CD4-positive, alpha-beta memory T cell (primary cell): ENCODE results near the gene AMER3. TPM values are rescaled to one million over a fixed set of nuclear protein-coding genes. Genes with fewer than 3 reads are reported as not detected.
A peak's percentile ranks its signal among the peaks of the same experiment; 100 is the strongest.

Experiments used
- CTCF ChIA-PET: fragments of 350-600 bp; sonication (Branson Sonifier 250); formaldehyde crosslinking; loops from one replicate; lab custom pipeline; 2021; ENCODE audit warnings: inconsistent platforms; ENCODE audit not compliant: partially characterized antibody; lab: Charles Lee
- POLR2A ChIA-PET: fragments of 350-600 bp; sonication (Branson Sonifier 250); formaldehyde crosslinking; loops from one replicate; lab custom pipeline; 2021; ENCODE audit not compliant: partially characterized antibody; lab: Charles Lee
- DNase-seq, 5 donors: peaks; one replicate each; pipeline versions ENCODE4 v3.0.0 to v3.0.0-alpha.2; 2020 to 2022; ENCODE audit warnings: mixed read lengths in 1 of 5
- H3K27ac ChIP-seq: one replicate; pipeline ENCODE4 v1.7.0; 2013; ENCODE audit warnings: low read depth, low read length
- H3K27me3 ChIP-seq: 2 replicates; pipeline ENCODE4 v1.7.0; 2013; ENCODE audit warnings: mild to moderate bottlenecking, low read length, moderate library complexity; ENCODE audit not compliant: insufficient read depth
- H3K36me3 ChIP-seq: 2 replicates; pipeline ENCODE4 v1.7.0; 2013; ENCODE audit warnings: mild to moderate bottlenecking, low read length, moderate library complexity; ENCODE audit not compliant: insufficient read depth
- H3K4me1 ChIP-seq: 2 replicates; pipeline ENCODE4 v1.7.0; 2013; ENCODE audit warnings: mild to moderate bottlenecking, low read length, moderate library complexity; ENCODE audit not compliant: insufficient read depth
- H3K4me3 ChIP-seq, 2 donors: one replicate each; pipeline ENCODE4 v1.7.0; 2013; ENCODE audit warnings: low read length in 2 of 2, mild to moderate bottlenecking in 1 of 2
- H3K9me3 ChIP-seq, 2 donors: one replicate each; pipeline ENCODE4 v1.7.0; 2013; ENCODE audit warnings: low read length in 2 of 2, control low read depth in 1 of 2; ENCODE audit not compliant: control insufficient read depth in 1 of 2
- H3K27ac Mint-ChIP-seq, 7 donors: one replicate each; pipeline ENCODE4 v1.8.0; 2020 to 2021; ENCODE audit warnings: mixed read lengths in 7 of 7, mild to moderate bottlenecking in 6 of 7, inconsistent platforms in 3 of 7, moderate library complexity in 3 of 7
- H3K27me3 Mint-ChIP-seq, 2 donors: one replicate each; pipeline ENCODE4 v1.8.0; 2020 to 2021; ENCODE audit warnings: mixed read lengths in 2 of 2
- H3K36me3 Mint-ChIP-seq, 2 donors: one replicate each; pipeline ENCODE4 v1.8.0; 2020 to 2021; ENCODE audit warnings: mixed read lengths in 2 of 2, inconsistent platforms in 1 of 2, mild to moderate bottlenecking in 1 of 2
- H3K4me1 Mint-ChIP-seq, 4 donors: one replicate each; pipeline ENCODE4 v1.8.0; 2020 to 2021; ENCODE audit warnings: mixed read lengths in 4 of 4, mild to moderate bottlenecking in 1 of 4
- H3K4me3 Mint-ChIP-seq, 8 donors: one replicate each; pipeline ENCODE4 v1.8.0; 2020 to 2021; ENCODE audit warnings: mixed read lengths in 8 of 8, mild to moderate bottlenecking in 7 of 8, moderate library complexity in 6 of 8, inconsistent platforms in 3 of 8
- H3K9me3 Mint-ChIP-seq, 8 donors: one replicate each; pipeline ENCODE4 v1.8.0; 2020 to 2021; ENCODE audit warnings: mixed read lengths in 8 of 8, mild to moderate bottlenecking in 5 of 8, inconsistent platforms in 3 of 8, moderate library complexity in 1 of 8
- intact Hi-C: fragments of 100-400 bp; cut with micrococcal nuclease; formaldehyde crosslinking; loops from one replicate; pipeline ENCODE4 v1.15.1; 2023
- polyA plus RNA-seq, 2 donors: library from polyadenylated mRNA; unstranded; fragments of 300-500 nt; fragmentation: Illumina TruSeq; gene quantifications; one replicate each; pipeline ENCODE4 v1.2.3, GENCODE V29; 2021
- total RNA-seq, 2 experiments: library from RNA; stranded (reverse); gene quantifications; one replicate each; pipeline ENCODE4 v1.2.3, GENCODE V29; 2021

AMER3 gene
- total and polyA plus RNA-seq, 4 experiments from 2014 or later: not detected

DNA sequence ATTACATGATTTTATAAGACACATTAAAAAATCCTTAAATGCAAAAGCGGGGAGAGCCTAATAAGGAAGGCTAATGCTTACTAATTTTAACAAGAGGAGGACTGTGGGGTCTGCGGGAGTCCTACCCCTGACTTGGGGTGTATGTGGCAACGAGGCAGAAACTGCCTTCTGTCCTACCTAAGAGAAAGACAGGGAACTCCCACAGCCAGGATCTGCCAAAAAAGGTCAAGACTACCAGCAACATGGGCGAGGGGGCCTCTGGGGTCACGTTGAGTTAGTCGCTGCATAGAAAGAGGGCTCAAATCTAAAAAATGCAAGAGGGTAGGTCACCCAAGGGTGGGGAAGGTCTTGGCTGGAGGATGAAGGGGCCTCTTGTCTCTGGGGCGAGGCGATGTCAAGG lies 529 bp upstream of the AMER3 start:
- no peak for DNase-seq
- Histone ChIP-seq H3K4me1 (no peaks in the 10 kb centered on the region), H3K27me3 (peaks cover 4% of the 10 kb centered on the region), H3K9me3 (no peaks in the 10 kb centered on the region), H3K27ac (no peak overlapping the region), H3K4me3 (no peak overlapping the region), H3K36me3 (no peaks in the 10 kb centered on the region)
- H3K36me3 Mint-ChIP-seq: no peaks in the 10 kb centered on the region
- peak overlapping the region in 6 of 8 donors; percentile 43 to 65 (median 56) for H3K4me3 Mint-ChIP-seq
- ChIA-PET POLR2A (no interaction called here), CTCF (no interaction called here)
- no peak overlapping the region for H3K27ac Mint-ChIP-seq
- H3K4me1 Mint-ChIP-seq: peaks cover 2 to 24% (median 6%) of the 10 kb centered on the region in 4 donors
- H3K27me3 Mint-ChIP-seq: peaks cover 32 to 38% of the 10 kb centered on the region in 2 donors
- H3K9me3 Mint-ChIP-seq: peaks cover 0 to 4% (median 0%) of the 10 kb centered on the region in 8 donors
- intact Hi-C loops: no loop called here

DNA sequence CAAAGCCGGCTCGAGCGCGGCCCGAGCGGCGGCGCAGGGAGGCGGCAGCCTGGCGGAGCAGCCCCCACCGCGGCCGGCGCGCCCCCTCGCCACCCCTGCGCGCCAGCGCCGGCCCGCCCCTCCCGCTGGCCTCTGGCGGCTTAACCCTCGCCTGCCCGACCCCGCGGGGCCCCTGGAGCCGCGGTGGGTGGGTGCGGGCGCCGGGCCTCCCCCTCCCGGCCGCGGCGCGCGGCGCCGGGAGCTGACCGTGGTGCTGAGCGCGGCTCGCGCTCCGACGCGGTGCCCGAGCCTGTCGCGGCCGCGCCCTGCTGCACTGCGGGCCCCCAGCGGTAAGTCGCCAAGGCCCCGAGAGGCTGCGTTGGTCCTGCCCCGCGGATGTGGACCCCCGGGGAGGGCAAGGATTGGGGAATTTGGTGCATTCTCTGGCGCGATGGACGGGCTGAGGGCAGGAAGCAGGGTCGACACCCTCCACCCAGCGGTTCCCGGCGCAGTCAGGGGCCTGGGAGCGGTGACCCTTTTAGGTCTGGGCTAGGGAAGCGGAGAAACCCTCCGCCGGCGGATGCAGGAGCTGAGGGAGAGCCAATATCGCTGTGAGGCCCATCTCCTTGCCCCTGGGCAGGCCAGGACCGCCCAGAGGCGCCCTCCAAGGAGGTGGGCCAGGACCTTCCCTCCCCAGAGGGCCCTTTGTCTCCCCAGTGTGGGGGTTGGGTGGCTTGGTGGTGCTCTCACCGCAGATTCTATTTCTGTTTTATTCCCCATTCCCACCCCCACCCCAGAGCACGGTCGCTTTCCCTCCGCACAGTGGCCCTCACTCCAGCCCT lies 923 bp downstream of the AMER3 start:
- peaks cover 4% of the 10 kb centered on the region for H3K27me3 ChIP-seq
- no peak overlapping the region for H3K27ac ChIP-seq
- H3K27me3 Mint-ChIP-seq: peaks cover 32 to 42% of the 10 kb centered on the region in 2 donors
- no peaks in the 10 kb centered on the region for H3K9me3 ChIP-seq
- ChIA-PET CTCF (no interaction called here), POLR2A (no interaction called here)
- peaks cover 0 to 4% (median under 1%) of the 10 kb centered on the region in 8 donors for H3K9me3 Mint-ChIP-seq
- H3K36me3 Mint-ChIP-seq: no peaks in the 10 kb centered on the region
- no peaks in the 10 kb centered on the region for H3K36me3 ChIP-seq
- no peak overlapping the region for H3K27ac Mint-ChIP-seq
- DNase-seq: peak in 1 of 5 donors; percentile 8
- peak overlapping the region in 7 of 8 donors; percentile 7 to 65 (median 51) for H3K4me3 Mint-ChIP-seq
- intact Hi-C loops: no loop called here
- H3K4me3 ChIP-seq: no peak overlapping the region
- H3K4me1 Mint-ChIP-seq: peaks cover 2 to 24% (median 6%) of the 10 kb centered on the region in 4 donors
- no peaks in the 10 kb centered on the region for H3K4me1 ChIP-seq

DNA sequence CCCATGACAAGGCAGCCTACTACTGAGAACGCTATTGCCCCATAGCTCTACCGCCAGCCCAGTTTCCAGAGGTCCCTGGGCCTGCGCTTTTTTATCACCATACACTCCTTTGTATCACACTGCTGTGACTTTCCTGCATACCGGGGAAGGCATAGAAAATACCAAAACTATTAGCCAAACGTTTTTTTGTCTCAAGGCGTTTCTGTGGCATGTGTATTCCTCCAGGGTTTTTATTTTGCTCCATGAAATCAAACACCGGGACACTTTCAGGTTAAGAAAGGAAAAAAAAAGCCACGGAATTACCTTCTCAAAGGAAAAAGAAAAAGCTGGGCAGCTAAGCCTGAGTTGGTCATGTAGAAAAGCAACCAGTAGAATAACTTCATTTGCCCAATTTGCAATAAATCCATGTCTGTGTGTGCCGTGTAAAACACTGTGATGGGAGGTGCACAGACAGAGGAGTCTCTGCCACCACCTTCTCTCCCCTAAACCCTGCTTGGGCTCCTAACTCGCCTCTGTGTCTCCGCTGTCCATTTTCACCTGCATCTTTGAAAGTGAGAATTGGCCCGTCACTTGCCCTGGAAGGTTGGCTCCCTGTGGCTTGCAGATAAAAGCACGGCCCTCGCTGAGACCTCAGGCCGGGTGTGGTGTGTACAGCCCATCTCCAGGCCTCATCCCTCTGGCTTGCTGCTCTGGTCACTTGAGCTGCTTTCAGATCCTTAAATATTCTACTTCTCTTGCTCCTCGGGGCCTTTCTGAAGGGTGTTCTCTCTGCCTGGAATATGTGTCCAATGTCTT lies 1.7 kb downstream of the AMER3 start:
- H3K4me1 ChIP-seq: no peaks in the 10 kb centered on the region
- CTCF ChIA-PET: no interaction called here
- no peak overlapping the region for H3K27ac Mint-ChIP-seq
- peak overlapping the region in 7 of 8 donors; percentile 24 to 65 (median 51) for H3K4me3 Mint-ChIP-seq
- DNase-seq: no peak
- intact Hi-C loops: no loop called here
- peaks cover 4% of the 10 kb centered on the region for H3K27me3 ChIP-seq
- H3K27me3 Mint-ChIP-seq: peaks cover 32 to 43% of the 10 kb centered on the region in 2 donors
- POLR2A ChIA-PET: no interaction called here
- no peak overlapping the region for H3K4me3 ChIP-seq
- H3K36me3 Mint-ChIP-seq: no peaks in the 10 kb centered on the region
- H3K36me3 ChIP-seq: no peaks in the 10 kb centered on the region
- H3K27ac ChIP-seq: no peak overlapping the region
- H3K4me1 Mint-ChIP-seq: peaks cover 2 to 24% (median 6%) of the 10 kb centered on the region in 4 donors
- peaks cover 0 to 4% (median under 1%) of the 10 kb centered on the region in 8 donors for H3K9me3 Mint-ChIP-seq
- no peaks in the 10 kb centered on the region for H3K9me3 ChIP-seq

DNA sequence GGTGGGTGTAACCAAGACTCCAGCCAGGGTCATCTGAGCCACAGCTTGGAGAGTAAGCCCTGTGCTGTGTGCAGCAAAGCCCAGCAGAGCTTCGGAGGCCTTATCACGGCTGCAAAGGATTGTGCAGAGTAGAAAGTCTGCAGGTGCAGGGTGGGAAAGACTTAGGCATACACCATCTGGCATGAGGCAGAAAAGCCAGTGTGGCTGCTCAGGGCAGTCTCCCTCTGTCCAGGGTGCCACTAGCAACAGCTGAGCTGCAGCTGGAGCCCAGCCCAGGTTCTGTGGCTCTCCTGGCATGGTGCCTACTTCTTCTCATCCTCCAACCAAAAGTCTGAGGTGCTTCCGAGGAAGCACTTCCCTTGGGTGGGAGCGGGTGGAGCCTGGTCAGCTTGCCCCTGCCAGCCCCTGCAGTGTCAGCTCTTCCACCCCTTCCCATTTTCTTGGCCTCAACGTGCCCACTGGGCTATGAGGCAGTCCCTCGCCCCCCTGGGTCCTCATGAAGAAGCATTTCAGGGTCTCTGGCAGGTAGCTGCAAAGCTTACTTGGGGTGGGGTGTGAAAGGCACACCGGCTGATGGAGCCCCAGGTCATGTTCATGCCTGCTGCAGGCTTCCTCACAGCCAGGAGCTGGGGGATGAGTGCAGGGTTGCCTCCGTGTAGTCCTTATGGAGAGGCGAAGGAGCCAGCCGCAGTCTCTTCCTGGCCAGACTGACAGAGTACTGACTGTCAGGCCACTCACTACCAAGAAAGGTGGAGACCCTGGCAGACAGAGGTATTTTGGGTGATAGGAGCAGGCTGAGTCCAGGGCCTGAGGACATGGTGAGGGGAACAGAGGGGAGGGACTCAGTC lies 4.8 kb downstream of the AMER3 start:
- no peak overlapping the region for H3K4me3 ChIP-seq
- Mint-ChIP-seq H3K9me3 (peaks cover 0 to 3% (median 0%) of the 10 kb centered on the region in 8 donors), H3K4me1 (peaks cover 2 to 16% (median 5%) of the 10 kb centered on the region in 4 donors), H3K36me3 (no peaks in the 10 kb centered on the region), H3K4me3 (no peak overlapping the region), H3K27ac (peak overlapping the region in 1 of 7 donors; percentile 43), H3K27me3 (peaks cover 18 to 31% of the 10 kb centered on the region in 2 donors)
- ChIA-PET POLR2A (no interaction called here), CTCF (no interaction called here)
- no peaks in the 10 kb centered on the region for H3K36me3 ChIP-seq
- peaks cover 4% of the 10 kb centered on the region for H3K27me3 ChIP-seq
- H3K9me3 ChIP-seq: no peaks in the 10 kb centered on the region
- no peaks in the 10 kb centered on the region for H3K4me1 ChIP-seq
- no peak overlapping the region for H3K27ac ChIP-seq
- no peak for DNase-seq
- intact Hi-C loops: no loop called here

DNA sequence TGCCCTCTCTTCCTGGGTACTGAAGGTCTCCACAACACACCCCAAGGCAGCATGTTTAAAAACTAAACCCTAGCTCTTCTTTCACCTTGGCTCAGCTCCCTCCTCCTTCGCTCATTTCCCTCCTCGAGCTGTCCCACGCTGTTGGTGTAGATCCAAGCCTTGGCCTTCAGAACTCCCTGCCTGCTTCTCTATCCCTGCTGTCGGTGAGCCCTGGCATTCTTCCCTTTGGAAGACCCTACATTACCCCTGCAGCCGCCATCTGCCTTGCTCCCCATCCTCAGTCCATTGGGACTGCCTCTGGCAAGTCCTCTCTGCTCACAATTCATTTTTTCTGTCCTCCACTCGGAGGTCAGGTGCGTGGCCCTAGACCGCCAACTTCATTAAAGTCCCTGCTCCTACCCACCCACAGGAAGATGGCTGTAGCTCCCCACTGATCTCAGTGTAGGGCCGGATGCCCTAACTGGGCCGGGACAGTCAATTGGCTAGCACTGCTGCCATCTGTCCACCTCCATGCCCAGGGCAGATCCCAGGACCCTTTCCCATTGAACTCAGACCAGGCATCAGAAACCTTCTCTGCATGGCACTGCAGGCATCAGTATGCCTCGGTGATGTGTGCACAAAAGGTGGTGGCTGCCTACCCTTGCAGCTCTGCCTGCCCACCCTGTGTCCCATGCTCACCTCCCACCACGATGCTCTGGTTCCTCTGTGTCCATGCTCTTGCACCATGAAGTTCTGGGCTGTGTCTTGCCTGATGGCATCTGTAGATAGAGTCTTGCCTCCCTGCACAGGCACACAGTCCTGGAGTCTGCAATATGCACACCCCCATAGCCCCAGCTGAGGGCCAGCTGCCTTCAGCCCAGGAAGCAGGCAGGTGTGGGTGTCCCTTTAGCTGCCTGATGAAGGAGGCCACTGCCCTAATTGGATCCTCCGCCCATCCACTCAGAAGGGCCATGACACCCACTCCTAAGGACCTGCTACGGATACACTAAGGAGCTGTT lies 5.7 kb downstream of the AMER3 start:
- Mint-ChIP-seq H3K4me1 (peaks cover 2 to 11% (median 3%) of the 10 kb centered on the region in 4 donors), H3K36me3 (no peaks in the 10 kb centered on the region), H3K27ac (peak overlapping the region in 1 of 7 donors; percentile 86), H3K27me3 (peaks cover 16 to 29% of the 10 kb centered on the region in 2 donors), H3K4me3 (no peak overlapping the region), H3K9me3 (peaks cover 0 to 3% (median 0%) of the 10 kb centered on the region in 8 donors)
- H3K4me1 ChIP-seq: no peaks in the 10 kb centered on the region
- no peak for DNase-seq
- H3K9me3 ChIP-seq: no peaks in the 10 kb centered on the region
- POLR2A ChIA-PET: no interaction called here
- H3K27ac ChIP-seq: no peak overlapping the region
- no peak overlapping the region for H3K4me3 ChIP-seq
- intact Hi-C loops: no loop called here
- CTCF ChIA-PET: no interaction called here
- no peaks in the 10 kb centered on the region for H3K36me3 ChIP-seq
- H3K27me3 ChIP-seq: peaks cover 4% of the 10 kb centered on the region
